ENCODE results near the gene BTBD9.

The BTBD9 gene

GRCh38 chr6:38336922-38337321 lies 302.8 kb downstream of the BTBD9 start:
- DNase-seq (ENCODE audit: low read depth, low spot score) = no peak
- 0 out of 2 replicates have a peak, but pooled peaks cover 11% of the 10 kb centered on the region for H3K9me3 ChIP-seq (ENCODE audit: insufficient read depth, low read length)
- H3K4me3 ChIP-seq (ENCODE audit: insufficient read length, low read depth) = no peak overlapping the region
- no peak overlapping the region for H3K9ac ChIP-seq (ENCODE audit: insufficient read length, low read depth)
- no peaks in the 10 kb centered on the region for H3K27me3 ChIP-seq (ENCODE audit: insufficient read depth, insufficient read length)
- TF ChIP-seq YY1 (IDR thresholded peaks at IDR 0.05; ENCODE audit: insufficient read depth, insufficient read length) (no peak), ZNF274 (IDR thresholded peaks at IDR 0.05; ENCODE audit: low read depth, low read length) (no peak), SUZ12 (IDR thresholded peaks at IDR 0.05; ENCODE audit: extremely low read depth, insufficient read depth, insufficient read length) (no peak)
- no peaks in the 10 kb centered on the region for H3K4me1 ChIP-seq (ENCODE audit: insufficient read depth, insufficient read length)
- no peaks in the 10 kb centered on the region for H3K36me3 ChIP-seq (ENCODE audit: insufficient read depth, insufficient read length, low read length)

- TF ChIP-seq ZNF274 (IDR thresholded peaks at IDR 0.05; ENCODE audit: low read depth, low read length) = no peak
- TF ChIP-seq YY1 (IDR thresholded peaks at IDR 0.05; ENCODE audit: insufficient read depth, insufficient read length) = no peak
- TF ChIP-seq SUZ12 (IDR thresholded peaks at IDR 0.05; ENCODE audit: extremely low read depth, insufficient read depth, insufficient read length) = no peak
- no peak overlapping the region for H3K4me3 ChIP-seq (ENCODE audit: insufficient read length, low read depth)
- DNase-seq (ENCODE audit: low read depth, low spot score) = no peak
Measured at GRCh38 chr6:38326837-38327236, 312.9 kb downstream of the BTBD9 start.

GRCh38 chr6:38323216-38323615 lies 316.5 kb downstream of the BTBD9 start:
- Histone ChIP-seq H3K4me3 (ENCODE audit: insufficient read length, low read depth) (no peak overlapping the region), H3K4me1 (ENCODE audit: insufficient read depth, insufficient read length) (no peaks in the 10 kb centered on the region), H3K9me3 (ENCODE audit: insufficient read depth, low read length) (no peaks in the 10 kb centered on the region), H3K36me3 (ENCODE audit: insufficient read depth, insufficient read length, low read length) (no peaks in the 10 kb centered on the region), H3K27me3 (ENCODE audit: insufficient read depth, insufficient read length) (no peaks in the 10 kb centered on the region), H3K9ac (ENCODE audit: insufficient read length, low read depth) (no peak overlapping the region)
- DNase-seq (ENCODE audit: low read depth, low spot score) = no peak
- no peak for TF ChIP-seq SUZ12 (IDR thresholded peaks at IDR 0.05; ENCODE audit: extremely low read depth, insufficient read depth, insufficient read length)
- no peak for TF ChIP-seq ZNF274 (IDR thresholded peaks at IDR 0.05; ENCODE audit: low read depth, low read length)
- TF ChIP-seq YY1 (IDR thresholded peaks at IDR 0.05; ENCODE audit: insufficient read depth, insufficient read length) = no peak

More at GRCh38 chr6:38326837-38327236, 312.9 kb downstream of the BTBD9 start:
- Histone ChIP-seq H3K9me3 (ENCODE audit: insufficient read depth, low read length) (no peaks in the 10 kb centered on the region), H3K27me3 (ENCODE audit: insufficient read depth, insufficient read length) (no peaks in the 10 kb centered on the region), H3K36me3 (ENCODE audit: insufficient read depth, insufficient read length, low read length) (no peaks in the 10 kb centered on the region), H3K9ac (ENCODE audit: insufficient read length, low read depth) (no peak overlapping the region), H3K4me1 (ENCODE audit: insufficient read depth, insufficient read length) (no peaks in the 10 kb centered on the region)

- Histone ChIP-seq H3K9me3 (ENCODE audit: insufficient read depth, low read length) (no peaks in the 10 kb centered on the region), H3K27me3 (ENCODE audit: insufficient read depth, insufficient read length) (no peaks in the 10 kb centered on the region), H3K9ac (ENCODE audit: insufficient read length, low read depth) (no peak overlapping the region), H3K4me1 (ENCODE audit: insufficient read depth, insufficient read length) (no peaks in the 10 kb centered on the region), H3K4me3 (ENCODE audit: insufficient read length, low read depth) (no peak overlapping the region), H3K36me3 (ENCODE audit: insufficient read depth, insufficient read length, low read length) (no peaks in the 10 kb centered on the region)
- TF ChIP-seq ZNF274 (IDR thresholded peaks at IDR 0.05; ENCODE audit: low read depth, low read length) (no peak), SUZ12 (IDR thresholded peaks at IDR 0.05; ENCODE audit: extremely low read depth, insufficient read depth, insufficient read length) (no peak), YY1 (IDR thresholded peaks at IDR 0.05; ENCODE audit: insufficient read depth, insufficient read length) (no peak)
- no peak for DNase-seq (ENCODE audit: low read depth, low spot score)
Measured at GRCh38 chr6:38322138-38322537, 317.6 kb downstream of the BTBD9 start.

- no peaks in the 10 kb centered on the region for H3K36me3 ChIP-seq (ENCODE audit: insufficient read depth, insufficient read length, low read length)
- H3K27me3 ChIP-seq (ENCODE audit: insufficient read depth, insufficient read length) = no peaks in the 10 kb centered on the region
- no peak overlapping the region for H3K9ac ChIP-seq (ENCODE audit: insufficient read length, low read depth)
- DNase-seq (ENCODE audit: low read depth, low spot score) = no peak
- TF ChIP-seq YY1 (IDR thresholded peaks at IDR 0.05; ENCODE audit: insufficient read depth, insufficient read length) (no peak), SUZ12 (IDR thresholded peaks at IDR 0.05; ENCODE audit: extremely low read depth, insufficient read depth, insufficient read length) (no peak), ZNF274 (IDR thresholded peaks at IDR 0.05; ENCODE audit: low read depth, low read length) (no peak)
- no peak overlapping the region for H3K4me3 ChIP-seq (ENCODE audit: insufficient read length, low read depth)
- no peaks in the 10 kb centered on the region for H3K9me3 ChIP-seq (ENCODE audit: insufficient read depth, low read length)
- no peaks in the 10 kb centered on the region for H3K4me1 ChIP-seq (ENCODE audit: insufficient read depth, insufficient read length)
Measured at GRCh38 chr6:38320843-38321242, 318.9 kb downstream of the BTBD9 start.

- H3K4me1 ChIP-seq (ENCODE audit: insufficient read depth, insufficient read length) = no peaks in the 10 kb centered on the region
- no peaks in the 10 kb centered on the region for H3K9me3 ChIP-seq (ENCODE audit: insufficient read depth, low read length)
- no peaks in the 10 kb centered on the region for H3K36me3 ChIP-seq (ENCODE audit: insufficient read depth, insufficient read length, low read length)
- no peak overlapping the region for H3K4me3 ChIP-seq (ENCODE audit: insufficient read length, low read depth)
- no peak overlapping the region for H3K9ac ChIP-seq (ENCODE audit: insufficient read length, low read depth)
- no peaks in the 10 kb centered on the region for H3K27me3 ChIP-seq (ENCODE audit: insufficient read depth, insufficient read length)
- TF ChIP-seq SUZ12 (IDR thresholded peaks at IDR 0.05; ENCODE audit: extremely low read depth, insufficient read depth, insufficient read length) (no peak), ZNF274 (IDR thresholded peaks at IDR 0.05; ENCODE audit: low read depth, low read length) (no peak), YY1 (IDR thresholded peaks at IDR 0.05; ENCODE audit: insufficient read depth, insufficient read length) (no peak)
- no peak for DNase-seq (ENCODE audit: low read depth, low spot score)
Measured at GRCh38 chr6:38320358-38320757, 319.4 kb downstream of the BTBD9 start.

- H3K27me3 ChIP-seq (ENCODE audit: insufficient read depth, insufficient read length) = no peaks in the 10 kb centered on the region
- H3K4me3 ChIP-seq (ENCODE audit: insufficient read length, low read depth) = no peak overlapping the region
- H3K9ac ChIP-seq (ENCODE audit: insufficient read length, low read depth) = no peak overlapping the region
- no peaks in the 10 kb centered on the region for H3K9me3 ChIP-seq (ENCODE audit: insufficient read depth, low read length)
- H3K36me3 ChIP-seq (ENCODE audit: insufficient read depth, insufficient read length, low read length) = no peaks in the 10 kb centered on the region
- TF ChIP-seq SUZ12 (IDR thresholded peaks at IDR 0.05; ENCODE audit: extremely low read depth, insufficient read depth, insufficient read length) (no peak), YY1 (IDR thresholded peaks at IDR 0.05; ENCODE audit: insufficient read depth, insufficient read length) (no peak), ZNF274 (IDR thresholded peaks at IDR 0.05; ENCODE audit: low read depth, low read length) (no peak)
- DNase-seq (ENCODE audit: low read depth, low spot score) = no peak
- no peaks in the 10 kb centered on the region for H3K4me1 ChIP-seq (ENCODE audit: insufficient read depth, insufficient read length)
Measured at GRCh38 chr6:38319256-38320212, 320.2 kb downstream of the BTBD9 start.

Data from NT2/D1 (cell line).